H9 (cell line): Measurements from ENCODE around the gene SP2. TPM values are rescaled to one million over a fixed set of nuclear protein-coding genes. Genes with fewer than 3 reads are reported as not detected.

Experiments
- DNase-seq: peaks from one replicate; pipeline ENCODE4 v3.0.0-alpha.2; 2017
- H2AFZ ChIP-seq: one replicate; pipeline ENCODE4 v1.6.1; 2013; ENCODE audit warnings: mild to moderate bottlenecking, low read length, control low read depth, moderate library complexity
- H2AK5ac ChIP-seq: 2 replicates; pipeline ENCODE4 v1.6.1; 2013; ENCODE audit warnings: low read length, control low read depth, mixed read lengths; ENCODE audit not compliant: insufficient read length
- H2BK120ac ChIP-seq: one replicate; pipeline ENCODE4 v1.6.1; 2013; ENCODE audit warnings: low read depth, mild to moderate bottlenecking, low read length, control low read depth, inconsistent platforms; ENCODE audit not compliant: poor library complexity, severe bottlenecking
- H2BK12ac ChIP-seq: 2 replicates; pipeline ENCODE4 v1.6.1; 2013; ENCODE audit warnings: low read length, control low read depth, mixed read lengths, low read depth; ENCODE audit not compliant: insufficient read length
- H2BK15ac ChIP-seq: 2 replicates; pipeline ENCODE4 v1.6.1; 2013; ENCODE audit warnings: low read depth, low read length, control low read depth
- H2BK20ac ChIP-seq: one replicate; pipeline ENCODE4 v1.6.1; 2013; ENCODE audit warnings: low read depth, mild to moderate bottlenecking, low read length, control low read depth, inconsistent platforms; ENCODE audit not compliant: poor library complexity, severe bottlenecking
- H2BK5ac ChIP-seq: 2 replicates; pipeline ENCODE4 v1.6.1; 2013; ENCODE audit warnings: low read length, control low read depth, mixed read lengths; ENCODE audit not compliant: insufficient read length
- H3K14ac ChIP-seq: 2 replicates; pipeline ENCODE4 v1.6.1; 2013; ENCODE audit warnings: low read length, control low read depth; ENCODE audit not compliant: insufficient read depth
- H3K18ac ChIP-seq: 2 replicates; pipeline ENCODE4 v1.6.1; 2013; ENCODE audit warnings: low read depth, mild to moderate bottlenecking, mixed read lengths, low read length, control low read depth; ENCODE audit not compliant: insufficient read length
- H3K23ac ChIP-seq: 2 replicates; pipeline ENCODE4 v1.6.1; 2013; ENCODE audit warnings: low read length, control low read depth, mixed read lengths, low read depth; ENCODE audit not compliant: insufficient read length
- H3K23me2 ChIP-seq: 2 replicates; pipeline ENCODE4 v1.6.1; 2013; ENCODE audit warnings: low read depth, mild to moderate bottlenecking, mixed read lengths, low read length, control low read depth; ENCODE audit not compliant: insufficient read length, poor library complexity, severe bottlenecking
- H3K27ac ChIP-seq: 2 replicates; pipeline ENCODE4 v1.5.1; 2013; ENCODE audit warnings: low read length, control low read depth, mixed read lengths, low read depth; ENCODE audit not compliant: insufficient read length
- H3K27me3 ChIP-seq: 2 replicates; pipeline ENCODE4 v1.6.1; 2013; ENCODE audit warnings: low read length, control low read depth, inconsistent platforms; ENCODE audit not compliant: insufficient read depth
- H3K4ac ChIP-seq: 2 replicates; pipeline ENCODE4 v1.6.1; 2013; ENCODE audit warnings: low read depth, mild to moderate bottlenecking, control low read depth, inconsistent platforms, low read length, moderate library complexity
- H3K4me1 ChIP-seq: 2 replicates; pipeline ENCODE4 v1.6.1; 2013; ENCODE audit warnings: low read length, control low read depth, inconsistent platforms; ENCODE audit not compliant: insufficient read depth
- H3K4me2 ChIP-seq: 2 replicates; pipeline ENCODE4 v1.6.1; 2013; ENCODE audit warnings: low read length, control low read depth, mixed read lengths; ENCODE audit not compliant: insufficient read length, insufficient read depth
- H3K56ac ChIP-seq: 2 replicates; pipeline ENCODE4 v1.6.1; 2013; ENCODE audit warnings: low read depth, mild to moderate bottlenecking, mixed read lengths, low read length, control low read depth; ENCODE audit not compliant: insufficient read length
- H3K79me1 ChIP-seq: 2 replicates; pipeline ENCODE4 v1.6.1; 2013; ENCODE audit warnings: low read depth, mild to moderate bottlenecking, moderate library complexity, low read length, control low read depth, inconsistent platforms; ENCODE audit not compliant: insufficient read depth, poor library complexity, severe bottlenecking
- H3K79me2 ChIP-seq: 2 replicates; pipeline ENCODE4 v1.6.1; 2013; ENCODE audit warnings: low read length, control low read depth, inconsistent platforms; ENCODE audit not compliant: insufficient read depth
- H3K9ac ChIP-seq: 2 replicates; pipeline ENCODE4 v1.6.1; 2013; ENCODE audit warnings: low read length, control low read depth, mixed read lengths; ENCODE audit not compliant: insufficient read length; ENCODE audit errors: extremely low read depth
- H3K9me3 ChIP-seq: one replicate; pipeline ENCODE4 v1.6.1; 2013; ENCODE audit warnings: low read depth, low read length, inconsistent platforms; ENCODE audit not compliant: control insufficient read depth
- H3T11ph ChIP-seq: one replicate; pipeline ENCODE4 v1.6.1; 2013; ENCODE audit warnings: mild to moderate bottlenecking, low read length, control low read depth, inconsistent platforms
- H4K20me1 ChIP-seq: one replicate; pipeline ENCODE4 v1.6.1; 2013; ENCODE audit not compliant: control insufficient read depth, insufficient read length, insufficient read depth
- H4K5ac ChIP-seq: 2 replicates; pipeline ENCODE4 v1.6.1; 2013; ENCODE audit warnings: low read depth, mild to moderate bottlenecking, mixed read lengths, low read length, control low read depth; ENCODE audit not compliant: insufficient read length
- H4K8ac ChIP-seq: replicated peaks from 2 replicates; pipeline ENCODE4 v1.6.1; 2013; ENCODE audit warnings: low read length, control low read depth, mixed read lengths, low read depth; ENCODE audit not compliant: insufficient read length
- H4K91ac ChIP-seq: 2 replicates; pipeline ENCODE4 v1.6.1; 2013; ENCODE audit warnings: low read depth, mild to moderate bottlenecking, moderate library complexity, mixed read lengths, low read length, control low read depth; ENCODE audit not compliant: insufficient read length
- H3K27ac Mint-ChIP-seq, 3 experiments: 2 replicates in 2 of 3; 3 replicates in 1 of 3; pipeline ENCODE4 v1.8.0; 2020 to 2021; ENCODE audit warnings: mixed read lengths in 3 of 3, mild to moderate bottlenecking in 1 of 3, moderate library complexity in 1 of 3
- H3K27me3 Mint-ChIP-seq: 2 replicates; pipeline ENCODE4 v1.8.0; 2021; ENCODE audit warnings: low read depth, mild to moderate bottlenecking, moderate library complexity, mixed read lengths
- H3K36me3 Mint-ChIP-seq, 3 experiments: 2 replicates in 2 of 3; 3 replicates in 1 of 3; pipeline ENCODE4 v1.8.0; 2020 to 2021; ENCODE audit warnings: low read depth in 3 of 3, mixed read lengths in 3 of 3; ENCODE audit not compliant: insufficient read depth in 1 of 3
- H3K4me1 Mint-ChIP-seq, 2 experiments: 2 replicates each; pipeline ENCODE4 v1.8.0; 2020; ENCODE audit warnings: mixed read lengths in 2 of 2
- H3K4me3 Mint-ChIP-seq, 2 experiments: 2 replicates in 1 of 2; 3 replicates in 1 of 2; pipeline ENCODE4 v1.8.0; 2020 to 2021; ENCODE audit warnings: mild to moderate bottlenecking in 2 of 2, mixed read lengths in 2 of 2, moderate library complexity in 1 of 2
- H3K9me3 Mint-ChIP-seq, 2 experiments: 2 replicates in 1 of 2; 3 replicates in 1 of 2; pipeline ENCODE4 v1.8.0; 2020; ENCODE audit warnings: mild to moderate bottlenecking in 2 of 2, mixed read lengths in 2 of 2, moderate library complexity in 1 of 2
- CTCF ChIP-seq: fragments of 200-600 bp; sonication (generic); conservative IDR thresholded peaks from 3 replicates; pipeline ENCODE4 v1.8.0; 2021; ENCODE audit warnings: antibody characterized with exemption, mild to moderate bottlenecking
- WGBS: extraction: QIAGEN DNeasy Blood & Tissue Kit; methylation state at CpG from one replicate; pipeline ENCODE4 v1.1.7; 2013; ENCODE audit warnings: missing lambda C conversion rate, low lambda C conversion rate, mixed read lengths; ENCODE audit not compliant: insufficient read length; ENCODE audit errors: extremely low coverage; 5-methylcytosine and 5-hydroxymethylcytosine counted together
- total RNA-seq: library from RNA; stranded (reverse); gene quantifications from 2 replicates; pipeline ENCODE4 v1.2.1, GENCODE V29; 2021

SP2 gene
- total RNA-seq, 1 experiment from 2014 or later: 19.3 TPM

GRCh38 chr17:47879776-47880454 lies 16.1 kb upstream of the SP2 start:
- no CpG with 5 or more reads among the region's 8 CpGs for WGBS
- H3K9ac ChIP-seq: no peak overlapping the region
- H2BK20ac ChIP-seq: no peak overlapping the region
- H2AK5ac ChIP-seq: no peak overlapping the region
- no peak overlapping the region for H3K23ac ChIP-seq
- H3K9me3 Mint-ChIP-seq: no peaks in the 10 kb centered on the region
- no peak overlapping the region for H3K18ac ChIP-seq
- no peak overlapping the region for H4K8ac ChIP-seq
- no peaks in the 10 kb centered on the region for H3K9me3 ChIP-seq
- no peak overlapping the region for H4K5ac ChIP-seq
- no peak overlapping the region for H3T11ph ChIP-seq
- no peaks in the 10 kb centered on the region for H4K20me1 ChIP-seq
- H2BK5ac ChIP-seq: no peak overlapping the region
- H3K4ac ChIP-seq: no peak overlapping the region
- no peaks in the 10 kb centered on the region for H3K23me2 ChIP-seq
- no peak overlapping the region for H2BK15ac ChIP-seq
- no peak overlapping the region for H2AFZ ChIP-seq
- no peak for TF ChIP-seq CTCF
- no peak overlapping the region for H3K56ac ChIP-seq
- no peak overlapping the region for H3K27ac Mint-ChIP-seq
- H3K4me1 ChIP-seq: peaks cover 7% of the 10 kb centered on the region; the same call in 1 of the 2 replicates
- no peaks in the 10 kb centered on the region for H3K79me1 ChIP-seq
- H2BK120ac ChIP-seq: no peak overlapping the region
- H3K4me3 Mint-ChIP-seq: no peak overlapping the region
- no peak overlapping the region for H3K14ac ChIP-seq
- no peak overlapping the region for H2BK12ac ChIP-seq
- no peaks in the 10 kb centered on the region for H3K36me3 Mint-ChIP-seq
- DNase-seq: no peak
- H3K27ac ChIP-seq: no peak overlapping the region
- no peaks in the 10 kb centered on the region for H3K79me2 ChIP-seq
- no peaks in the 10 kb centered on the region; the same call in 1 of the 2 replicates for H3K27me3 ChIP-seq
- no peak overlapping the region for H4K91ac ChIP-seq
- peaks cover 28 to 40% of the 10 kb centered on the region in 2 experiments for H3K4me1 Mint-ChIP-seq
- H3K27me3 Mint-ChIP-seq: peaks cover 43% of the 10 kb centered on the region
- no peak overlapping the region for H3K4me2 ChIP-seq
